GM21786 (cell line): Measurements from ENCODE around the gene LHX4.

Experiments used
- ATAC-seq: cut with Tn5 transposase; IDR thresholded peaks from one replicate; pipeline ENCODE4 v1.9.1; 2021; ENCODE audit not compliant: unreplicated experiment

The LHX4 gene

GRCh38 chr1:180270530-180271271 lies 40.6 kb downstream of the LHX4 start:
- no peak for ATAC-seq

- ATAC-seq = no peak
Observed at GRCh38 chr1:180271272-180272255, 41.5 kb downstream of the LHX4 start.

GRCh38 chr1:180272395-180272794 lies 42.3 kb downstream of the LHX4 start:
- ATAC-seq = no peak

- no peak for ATAC-seq
Observed at GRCh38 chr1:180273066-180273465, 43.0 kb downstream of the LHX4 start.

- ATAC-seq = no peak
Observed at GRCh38 chr1:180274221-180274620, 44.2 kb downstream of the LHX4 start.

GRCh38 chr1:180275726-180276125 lies 45.7 kb downstream of the LHX4 start:
- no peak for ATAC-seq

GRCh38 chr1:180277476-180278193 lies 47.6 kb downstream of the LHX4 start:
- no peak for ATAC-seq

- ATAC-seq = no peak
Observed at GRCh38 chr1:180278194-180278515, 48.1 kb downstream of the LHX4 start.

GRCh38 chr1:180278596-180279395 lies 48.7 kb downstream of the LHX4 start:
- no peak for ATAC-seq

GRCh38 chr1:180279651-180280050 lies 49.6 kb downstream of the LHX4 start:
- no peak for ATAC-seq

- ATAC-seq = no peak
Observed at GRCh38 chr1:180280617-180281016, 50.6 kb downstream of the LHX4 start.

- no peak for ATAC-seq
Observed at GRCh38 chr1:180281490-180281889, 51.4 kb downstream of the LHX4 start.

- no peak for ATAC-seq
Observed at GRCh38 chr1:180282401-180283044, 52.5 kb downstream of the LHX4 start.

- ATAC-seq = no peak
Observed at GRCh38 chr1:180283098-180283497, 53.0 kb downstream of the LHX4 start.

- no peak for ATAC-seq
Observed at GRCh38 chr1:180286417-180286816, 56.4 kb downstream of the LHX4 start.

- no peak for ATAC-seq
Observed at GRCh38 chr1:180287988-180288705, 58.1 kb downstream of the LHX4 start.

- ATAC-seq = no peak
Observed at GRCh38 chr1:180288940-180289339, 58.9 kb downstream of the LHX4 start.

GRCh38 chr1:180290265-180291001 lies 60.4 kb downstream of the LHX4 start:
- no peak for ATAC-seq

- no peak for ATAC-seq
Observed at GRCh38 chr1:180291004-180291403, 60.9 kb downstream of the LHX4 start.
